ENCODE results near the gene KLRC2. TPM values are rescaled to one million over a fixed set of nuclear protein-coding genes. Genes with fewer than 3 reads are reported as not detected.
A peak's percentile ranks its signal among the peaks of the same experiment; 100 is the strongest.
"Not testable (repeated sequence)": the region's sequence is repeated elsewhere in the genome, so short reads cannot be mapped to it uniquely, and the experiment has no call there.

Gene KLRC2
- polyA plus RNA-seq, 1 donor (not counting 4 experiments of a cell fraction or from before 2014, with no cell fraction given): not detected

DNA sequence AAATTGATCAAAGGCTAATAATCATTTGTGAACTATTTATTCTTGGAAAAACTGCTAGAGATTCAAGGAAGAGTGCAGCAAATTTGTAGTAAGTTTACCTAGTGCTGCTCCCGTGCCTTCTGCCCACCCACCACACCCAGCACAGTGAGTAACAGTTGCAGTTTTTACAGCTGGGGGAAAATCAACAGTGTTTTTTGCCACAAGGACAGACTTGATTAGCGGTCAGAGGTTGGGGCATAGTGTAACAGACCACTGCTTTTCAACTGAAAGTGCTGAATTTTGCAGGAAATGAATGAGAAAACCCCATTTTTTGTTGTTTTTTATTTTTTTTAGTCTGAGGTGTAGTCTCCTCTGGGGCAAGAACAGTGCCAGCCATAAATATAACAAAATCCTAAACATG, 38.5 kb downstream of the KLRC2 start:
- H3K4me3 ChIP-seq (ENCODE audit: control insufficient read depth in 2 of 3, extremely low read depth in 1 of 3, insufficient read depth in 2 of 3, low read depth in 1 of 3, low read length in 3 of 3): no peak overlapping the region
- H3K9me3 ChIP-seq (ENCODE audit: control insufficient read depth, low read depth, low read length): no peaks in the 10 kb centered on the region
- dilution Hi-C loops (cut with MboI; ENCODE audit: extremely low pct_ligation_motif_present, low sequenced_read_pairs): no loop called here
- DNase-seq (ENCODE audit: low read depth, low spot score): no peak
- FAIRE-seq: no peak
- no peaks in the 10 kb centered on the region for H3K36me3 ChIP-seq (ENCODE audit: control insufficient read depth in 2 of 2, extremely low read depth in 1 of 2, insufficient read depth in 2 of 2, low read length in 2 of 2)
- no peaks in the 10 kb centered on the region for H3K9me1 ChIP-seq (ENCODE audit: control insufficient read depth, extremely low read depth, insufficient read depth, low read length)
- H2AFZ ChIP-seq (ENCODE audit: control insufficient read depth, low read length): no peak overlapping the region
- H3K4me2 ChIP-seq (ENCODE audit: control insufficient read depth, extremely low read depth, insufficient read depth, low read depth, low read length): no peak overlapping the region
- TF ChIP-seq EZH2 (IDR thresholded peaks at IDR 0.05; ENCODE audit: low read length): no peak
- TF ChIP-seq, protein P1, sequence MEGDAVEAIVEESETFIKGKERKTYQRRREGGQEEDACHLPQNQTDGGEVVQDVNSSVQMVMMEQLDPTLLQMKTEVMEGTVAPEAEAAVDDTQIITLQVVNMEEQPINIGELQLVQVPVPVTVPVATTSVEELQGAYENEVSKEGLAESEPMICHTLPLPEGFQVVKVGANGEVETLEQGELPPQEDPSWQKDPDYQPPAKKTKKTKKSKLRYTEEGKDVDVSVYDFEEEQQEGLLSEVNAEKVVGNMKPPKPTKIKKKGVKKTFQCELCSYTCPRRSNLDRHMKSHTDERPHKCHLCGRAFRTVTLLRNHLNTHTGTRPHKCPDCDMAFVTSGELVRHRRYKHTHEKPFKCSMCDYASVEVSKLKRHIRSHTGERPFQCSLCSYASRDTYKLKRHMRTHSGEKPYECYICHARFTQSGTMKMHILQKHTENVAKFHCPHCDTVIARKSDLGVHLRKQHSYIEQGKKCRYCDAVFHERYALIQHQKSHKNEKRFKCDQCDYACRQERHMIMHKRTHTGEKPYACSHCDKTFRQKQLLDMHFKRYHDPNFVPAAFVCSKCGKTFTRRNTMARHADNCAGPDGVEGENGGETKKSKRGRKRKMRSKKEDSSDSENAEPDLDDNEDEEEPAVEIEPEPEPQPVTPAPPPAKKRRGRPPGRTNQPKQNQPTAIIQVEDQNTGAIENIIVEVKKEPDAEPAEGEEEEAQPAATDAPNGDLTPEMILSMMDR (optimal IDR thresholded peaks at IDR 0.05 in 1 of 3, IDR thresholded peaks at IDR 0.05 in 1 of 3, conservative IDR thresholded peaks at IDR 0.05 in 1 of 3; ENCODE audit: extremely low read depth in 1 of 3, insufficient read depth in 2 of 3, low read length in 3 of 3): no peak
- peaks cover 33% of the 10 kb centered on the region for H3K4me1 ChIP-seq (ENCODE audit: control insufficient read depth, extremely low read depth, insufficient read depth, low read length)
- H3K27me3 ChIP-seq (ENCODE audit: control insufficient read depth, extremely low read depth, insufficient read depth, low read length): no peaks in the 10 kb centered on the region
- no peak overlapping the region for H3K9ac ChIP-seq (ENCODE audit: control insufficient read depth, extremely low read depth, insufficient read depth, low read length)
- H3K79me2 ChIP-seq (ENCODE audit: control insufficient read depth, insufficient read depth, low read length): no peaks in the 10 kb centered on the region
- no peaks in the 10 kb centered on the region for H4K20me1 ChIP-seq (ENCODE audit: control insufficient read depth, extremely low read depth, insufficient read depth, low read length)
- H3K27ac ChIP-seq (ENCODE audit: control insufficient read depth, insufficient read depth, low read length): no peak overlapping the region

DNA sequence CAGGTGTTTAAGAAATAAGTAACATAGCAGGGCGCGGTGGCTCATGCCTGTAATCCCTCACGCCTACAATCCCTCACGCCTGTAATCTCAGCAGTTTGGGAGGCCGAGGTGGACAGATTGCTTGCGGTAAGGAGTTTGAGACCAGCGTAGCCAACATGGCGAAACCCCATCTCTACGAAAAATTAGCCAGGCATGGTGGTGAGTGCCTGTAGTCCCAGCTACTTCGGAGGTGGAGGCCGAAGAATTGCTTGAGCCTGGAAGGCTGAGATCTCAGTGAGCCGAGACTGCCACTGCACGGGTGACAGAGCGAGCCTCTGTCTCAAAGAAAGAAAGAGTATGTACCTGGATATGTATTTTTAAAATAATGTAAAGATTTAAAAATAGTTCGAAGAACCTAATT, 39.6 kb downstream of the KLRC2 start:
- H3K79me2 ChIP-seq (ENCODE audit: control insufficient read depth, insufficient read depth, low read length); H4K20me1 ChIP-seq (ENCODE audit: control insufficient read depth, extremely low read depth, insufficient read depth, low read length); H3K4me2 ChIP-seq (ENCODE audit: control insufficient read depth, extremely low read depth, insufficient read depth, low read depth, low read length); H3K9me3 ChIP-seq (ENCODE audit: control insufficient read depth, low read depth, low read length); DNase-seq (ENCODE audit: low read depth, low spot score); FAIRE-seq; dilution Hi-C loops (cut with MboI; ENCODE audit: extremely low pct_ligation_motif_present, low sequenced_read_pairs); H3K9ac ChIP-seq (ENCODE audit: control insufficient read depth, extremely low read depth, insufficient read depth, low read length); H3K4me3 ChIP-seq (ENCODE audit: control insufficient read depth in 2 of 3, extremely low read depth in 1 of 3, insufficient read depth in 2 of 3, low read depth in 1 of 3, low read length in 3 of 3); H3K9me1 ChIP-seq (ENCODE audit: control insufficient read depth, extremely low read depth, insufficient read depth, low read length); H3K36me3 ChIP-seq (ENCODE audit: control insufficient read depth in 2 of 2, extremely low read depth in 1 of 2, insufficient read depth in 2 of 2, low read length in 2 of 2); H3K27me3 ChIP-seq (ENCODE audit: control insufficient read depth, extremely low read depth, insufficient read depth, low read length); H2AFZ ChIP-seq (ENCODE audit: control insufficient read depth, low read length): not testable (repeated sequence)
- H3K27ac ChIP-seq (ENCODE audit: control insufficient read depth, insufficient read depth, low read length): peak overlapping the region; percentile 92
- H3K4me1 ChIP-seq (ENCODE audit: control insufficient read depth, extremely low read depth, insufficient read depth, low read length): peaks cover 41% of the 10 kb centered on the region

DNA sequence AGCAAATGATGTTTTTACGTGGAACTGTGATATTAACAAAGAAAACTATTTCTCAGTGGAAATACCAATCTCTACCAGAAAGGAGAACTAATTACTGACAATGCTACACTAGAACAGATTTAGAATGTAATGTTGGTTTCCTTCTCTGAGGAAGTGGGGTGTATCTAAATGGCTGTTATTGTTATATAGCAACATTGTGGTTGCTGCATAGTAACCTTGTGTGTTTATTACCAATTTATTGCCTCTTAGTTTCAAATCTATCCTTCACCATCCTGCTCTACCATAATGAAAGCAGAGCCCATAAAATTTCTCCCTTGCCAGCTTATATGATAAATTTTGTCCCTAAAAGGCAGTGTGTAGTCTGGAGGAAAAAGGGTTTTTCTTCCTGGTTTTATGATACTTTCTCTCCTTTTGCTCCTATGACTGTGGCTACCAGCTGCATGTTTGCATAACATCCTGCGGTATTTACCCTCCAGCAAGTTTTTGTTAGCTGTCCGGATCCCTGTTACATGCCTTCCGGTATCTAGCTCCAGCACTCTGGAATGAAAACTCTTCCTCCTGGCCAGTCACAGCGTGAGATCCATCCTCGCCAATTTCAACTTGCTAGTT, 40.3 kb downstream of the KLRC2 start:
- Histone ChIP-seq H3K9me3 (ENCODE audit: control insufficient read depth, low read depth, low read length) (no peaks in the 10 kb centered on the region), H2AFZ (ENCODE audit: control insufficient read depth, low read length) (peak overlapping the region; percentile 74), H3K9me1 (ENCODE audit: control insufficient read depth, extremely low read depth, insufficient read depth, low read length) (no peaks in the 10 kb centered on the region), H3K4me2 (ENCODE audit: control insufficient read depth, extremely low read depth, insufficient read depth, low read depth, low read length) (peak overlapping the region; percentile 84), H4K20me1 (ENCODE audit: control insufficient read depth, extremely low read depth, insufficient read depth, low read length) (no peaks in the 10 kb centered on the region), H3K4me1 (ENCODE audit: control insufficient read depth, extremely low read depth, insufficient read depth, low read length) (peaks cover 41% of the 10 kb centered on the region), H3K79me2 (ENCODE audit: control insufficient read depth, insufficient read depth, low read length) (no peaks in the 10 kb centered on the region), H3K27ac (ENCODE audit: control insufficient read depth, insufficient read depth, low read length) (peak overlapping the region; percentile 92), H3K27me3 (ENCODE audit: control insufficient read depth, extremely low read depth, insufficient read depth, low read length) (no peaks in the 10 kb centered on the region), H3K36me3 (ENCODE audit: control insufficient read depth in 2 of 2, extremely low read depth in 1 of 2, insufficient read depth in 2 of 2, low read length in 2 of 2) (no peaks in the 10 kb centered on the region), H3K9ac (ENCODE audit: control insufficient read depth, extremely low read depth, insufficient read depth, low read length) (peak overlapping the region; percentile 66), H3K4me3 (ENCODE audit: control insufficient read depth in 2 of 3, extremely low read depth in 1 of 3, insufficient read depth in 2 of 3, low read depth in 1 of 3, low read length in 3 of 3) (peak overlapping the region in 1 of 3 experiments; percentile 41)
- peak; percentile 35 for DNase-seq (ENCODE audit: low read depth, low spot score)
- FAIRE-seq: peak; percentile 98
- TF ChIP-seq EZH2 (IDR thresholded peaks at IDR 0.05; ENCODE audit: low read length): no peak
- TF ChIP-seq, protein P1 (optimal IDR thresholded peaks at IDR 0.05 in 1 of 3, IDR thresholded peaks at IDR 0.05 in 1 of 3, conservative IDR thresholded peaks at IDR 0.05 in 1 of 3; ENCODE audit: extremely low read depth in 1 of 3, insufficient read depth in 2 of 3, low read length in 3 of 3): no peak
- dilution Hi-C loops (cut with MboI; ENCODE audit: extremely low pct_ligation_motif_present, low sequenced_read_pairs): no loop called here

Data from keratinocyte (primary cell).